NCI-H526 (cell line): ENCODE results near the gene PARD6B.
"Not testable (repeated sequence)": the region's sequence is repeated elsewhere in the genome, so short reads cannot be mapped to it uniquely, and the experiment has no call there.

Experiments used
- DNase-seq, 2 experiments: peaks; one replicate each; lab custom pipeline; 2025; lab: John Stamatoyannopoulos, UW

PARD6B gene

DNA sequence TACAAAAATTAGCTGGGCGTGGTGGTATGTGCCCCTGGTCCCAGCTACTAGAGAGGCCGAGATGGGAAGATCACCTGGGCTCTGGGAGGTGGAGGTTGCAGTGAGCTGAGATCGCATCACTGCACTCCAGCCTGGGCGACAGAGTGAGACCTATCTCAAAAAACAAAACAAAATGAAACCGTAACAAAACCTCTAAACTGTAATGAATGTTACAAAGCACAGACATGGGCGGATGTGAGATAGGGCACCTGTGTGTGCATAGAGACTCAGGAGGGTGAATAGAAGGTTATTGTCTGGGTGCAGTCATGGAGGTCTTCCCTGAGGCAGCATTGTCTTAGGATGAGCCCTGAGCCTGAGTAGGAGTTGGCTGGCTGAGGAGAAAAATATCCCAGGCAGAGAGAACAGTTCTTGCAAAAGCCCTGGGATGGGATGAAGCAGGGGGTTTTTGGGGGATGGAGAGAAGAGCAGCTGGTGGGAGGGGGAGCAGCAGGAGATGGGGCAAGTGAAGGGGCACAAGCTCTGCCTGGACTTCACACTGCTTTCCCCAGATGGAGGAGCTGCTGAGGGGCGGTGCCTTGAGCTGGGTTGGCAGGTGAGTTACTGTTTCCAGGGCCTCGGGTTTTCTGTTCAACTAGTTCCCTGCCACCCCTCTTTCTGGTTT lies 68.6 kb downstream of the PARD6B start:
- DNase-seq: no peak

DNA sequence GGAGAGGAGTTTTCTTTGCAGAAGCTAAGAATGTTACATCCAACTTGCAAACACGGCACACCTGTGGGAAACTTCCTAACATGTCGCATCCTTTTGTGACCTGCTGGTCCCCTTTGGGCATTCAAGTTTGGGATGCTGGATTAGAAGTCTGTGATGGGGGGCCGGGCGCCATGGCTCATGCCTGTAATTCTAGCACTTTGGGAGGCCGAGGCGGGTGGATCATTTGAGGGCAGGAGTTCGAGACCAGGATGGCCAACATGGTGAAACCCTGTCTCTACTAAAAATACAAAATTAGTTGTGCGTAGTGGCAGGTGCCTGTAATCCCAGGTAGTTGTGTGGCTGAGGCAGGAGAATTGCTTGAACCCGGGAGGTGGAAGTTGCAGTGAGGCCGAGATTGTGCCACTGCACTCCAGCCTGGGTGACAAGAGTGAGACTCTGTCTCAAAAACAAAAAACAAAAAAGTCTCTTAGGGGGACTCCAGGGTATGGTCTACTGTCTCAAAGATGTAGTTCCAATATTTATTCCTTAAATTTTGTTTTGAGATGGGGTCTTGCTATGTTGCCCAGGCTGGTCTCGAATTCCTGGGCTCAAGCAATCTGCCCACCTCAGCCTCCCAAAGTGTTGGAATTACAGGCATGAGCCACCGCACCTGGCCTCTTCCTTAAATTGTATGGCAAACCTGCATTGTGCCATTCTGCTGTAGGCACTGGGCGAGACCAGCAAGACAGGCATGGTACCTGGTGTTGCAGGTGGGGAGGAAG lies 69.8 kb downstream of the PARD6B start:
- not testable (repeated sequence) for DNase-seq

DNA sequence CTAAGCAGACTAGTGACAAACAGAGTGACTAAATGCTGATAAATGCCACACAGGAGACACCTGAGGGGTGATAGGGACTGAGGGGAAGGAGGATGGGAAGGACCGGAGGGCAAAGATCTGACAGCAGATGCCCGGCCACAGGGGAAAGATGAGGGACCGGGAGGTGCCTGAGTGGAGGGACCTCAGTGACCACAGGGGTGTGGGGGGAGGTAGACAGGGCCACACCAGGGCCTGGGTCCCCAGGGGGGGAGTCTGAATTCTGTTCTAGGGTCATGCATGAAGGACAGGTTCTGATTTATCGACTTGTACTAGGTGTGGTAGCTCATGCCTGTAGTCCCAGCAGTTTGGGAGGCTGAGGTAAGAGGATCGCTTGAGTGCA lies 70.4 kb downstream of the PARD6B start:
- DNase-seq: no peak

DNA sequence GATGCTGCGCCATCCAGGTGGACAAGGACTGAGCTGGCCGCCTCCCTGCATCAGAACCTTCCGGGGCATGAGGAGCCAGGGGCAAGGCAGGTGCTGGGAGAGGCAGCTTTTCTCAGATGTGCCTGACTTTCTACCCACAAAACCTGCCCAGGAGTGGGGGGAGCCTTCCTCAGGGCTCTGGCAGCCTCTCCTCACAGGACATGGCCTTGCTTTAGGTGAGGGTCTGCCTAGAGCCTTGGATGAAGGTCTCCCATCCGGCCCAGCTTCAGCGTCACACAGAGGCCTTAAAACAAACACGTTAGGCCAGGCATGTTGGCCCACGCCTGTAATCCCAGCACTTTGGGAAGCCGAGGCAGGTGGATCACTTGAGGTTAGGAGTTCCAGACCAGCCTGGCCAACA lies 70.9 kb downstream of the PARD6B start:
- DNase-seq: no peak

DNA sequence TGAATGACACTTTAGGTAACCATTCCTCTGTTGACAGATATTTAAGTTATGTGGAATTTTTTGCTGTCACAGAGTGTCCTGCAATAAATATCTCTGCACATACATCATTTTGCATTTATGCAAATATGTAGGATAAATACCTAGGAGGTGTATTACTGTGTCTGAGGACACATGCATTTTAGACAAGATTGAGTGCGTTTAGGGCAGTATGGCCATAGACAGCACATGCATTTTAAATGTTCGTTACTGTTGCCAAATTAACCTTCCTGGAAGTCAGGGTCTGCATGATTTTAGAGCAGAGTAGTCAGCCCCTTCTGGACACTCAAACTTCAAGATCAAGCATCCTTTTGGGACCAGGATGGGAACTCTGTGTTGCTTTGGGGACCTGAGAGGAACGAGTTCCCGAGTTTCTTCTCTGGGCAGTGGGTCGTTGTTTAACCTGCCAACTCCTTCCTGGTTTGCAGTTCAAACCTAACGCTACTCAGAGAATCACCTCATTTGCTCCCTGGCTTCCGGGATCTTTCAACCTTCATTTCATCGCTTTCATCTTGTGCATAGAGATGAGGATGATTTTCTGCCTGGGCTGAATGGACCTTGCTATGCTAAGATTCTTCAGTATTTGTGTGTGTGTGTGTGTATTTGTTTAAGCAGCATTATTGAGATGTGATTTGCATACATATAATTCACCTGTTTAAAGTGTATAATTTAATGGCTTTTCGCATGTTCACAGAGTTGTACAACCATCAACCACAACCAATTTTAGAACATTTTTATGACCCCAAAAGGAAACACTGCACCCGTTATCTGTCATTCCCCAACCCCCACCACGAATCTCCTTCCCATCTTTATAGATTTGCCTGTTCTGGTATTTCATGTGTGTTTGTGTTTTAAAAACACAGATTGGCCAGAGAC lies 73.3 kb downstream of the PARD6B start:
- DNase-seq: peak; percentile 82 to 84

DNA sequence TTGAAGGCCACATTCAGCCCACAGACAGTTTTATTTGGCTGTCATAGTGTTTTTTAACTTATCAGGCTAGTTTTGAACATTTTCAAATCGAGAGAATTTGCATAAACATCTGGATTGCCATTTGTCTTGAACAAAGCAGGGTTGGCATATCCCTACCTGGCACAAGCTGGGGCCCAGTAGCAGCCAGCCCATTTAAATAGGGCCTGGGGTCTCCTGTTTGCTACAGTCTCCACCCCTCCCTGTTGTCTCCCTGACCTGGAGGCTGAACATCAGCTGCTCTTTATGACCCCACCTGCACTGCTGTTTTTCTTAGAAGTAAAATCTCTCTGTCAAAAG lies 73.9 kb downstream of the PARD6B start:
- no peak for DNase-seq

DNA sequence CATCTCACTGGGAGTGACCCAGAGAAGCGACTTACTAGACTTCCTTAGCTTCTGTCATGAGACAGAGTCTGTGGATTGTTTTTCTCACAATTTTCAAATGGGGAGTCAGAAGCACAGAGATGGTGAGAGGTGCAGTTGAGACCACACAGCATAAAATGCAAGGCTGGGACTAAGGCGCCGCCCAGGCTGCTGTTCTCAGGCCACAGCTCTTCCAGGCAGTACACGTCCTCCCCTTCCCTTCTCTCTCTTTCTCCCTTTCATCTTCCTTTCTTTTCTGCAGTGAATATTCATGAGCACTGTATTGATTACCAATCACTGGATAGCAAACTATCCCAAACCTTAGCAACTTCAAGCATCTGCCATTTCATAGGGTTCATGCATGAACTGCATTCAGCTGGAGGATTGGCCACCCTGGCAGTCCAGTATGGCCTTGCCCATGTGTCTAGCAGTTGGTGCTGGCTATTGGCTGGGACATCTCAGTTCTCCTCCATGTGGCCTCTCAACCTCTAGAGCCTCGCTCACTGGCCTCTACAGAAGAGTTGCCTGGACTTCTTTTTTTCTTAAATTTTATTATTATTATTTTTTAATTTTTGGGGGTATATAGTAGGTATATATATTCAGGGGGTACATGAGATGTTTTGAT lies 74.9 kb downstream of the PARD6B start:
- DNase-seq: no peak
